ENCODE data around the gene WDR70. TPM values are rescaled to one million over a fixed set of nuclear protein-coding genes. Genes with fewer than 3 reads are reported as not detected.
"Not testable (repeated sequence)": the region's sequence is repeated elsewhere in the genome, so short reads cannot be mapped to it uniquely, and the experiment has no call there.

Gene WDR70
- total RNA-seq, 2 experiments from 2014 or later: 24.5 to 34.6 TPM

- DNase-seq: no peak
- intact Hi-C loops (cut with DNase I, micrococcal nuclease): no loop called here
- Mint-ChIP-seq H3K9me3 (peaks cover 17% of the 10 kb centered on the region), H3K4me3 (no peak overlapping the region), H3K36me3 (ENCODE audit: low read depth) (peaks cover 92% of the 10 kb centered on the region), H3K4me1 (ENCODE audit: low read depth) (no peaks in the 10 kb centered on the region), H3K27me3 (no peaks in the 10 kb centered on the region), H3K27ac (no peak overlapping the region)
- Histone ChIP-seq H3K4me1 (ENCODE audit: insufficient read depth, low read length) (no peaks in the 10 kb centered on the region), H3K27me3 (ENCODE audit: control insufficient read depth in 1 of 2, insufficient read depth in 2 of 2, low read length in 2 of 2) (no peaks in the 10 kb centered on the region), H3K27ac (ENCODE audit: low read depth in 1 of 2, low read length in 2 of 2) (no peak overlapping the region), H3K36me3 (ENCODE audit: insufficient read depth, low read length) (no peaks in the 10 kb centered on the region), H3K4me3 (ENCODE audit: low read length) (no peak overlapping the region), H3K9me3 (ENCODE audit: control insufficient read depth in 1 of 2, insufficient read depth in 1 of 2, low read length in 2 of 2) (peaks cover 3 to 7% of the 10 kb centered on the region in 2 experiments)
- CTCF ChIA-PET: no interaction called here
- ATAC-seq (ENCODE audit: poor library complexity): no peak
- POLR2A ChIA-PET: interaction anchor here (1.1 kb wide), 1 partner anchor 8 kb away, joined by 3 read pairs; no protein-coding TSS in a partner anchor
- no peak for TF ChIP-seq CTCF (IDR thresholded peaks at IDR 0.05)
Measured at GRCh38 chr5:37645707-37646106, 266.6 kb downstream of the WDR70 start.

DNA sequence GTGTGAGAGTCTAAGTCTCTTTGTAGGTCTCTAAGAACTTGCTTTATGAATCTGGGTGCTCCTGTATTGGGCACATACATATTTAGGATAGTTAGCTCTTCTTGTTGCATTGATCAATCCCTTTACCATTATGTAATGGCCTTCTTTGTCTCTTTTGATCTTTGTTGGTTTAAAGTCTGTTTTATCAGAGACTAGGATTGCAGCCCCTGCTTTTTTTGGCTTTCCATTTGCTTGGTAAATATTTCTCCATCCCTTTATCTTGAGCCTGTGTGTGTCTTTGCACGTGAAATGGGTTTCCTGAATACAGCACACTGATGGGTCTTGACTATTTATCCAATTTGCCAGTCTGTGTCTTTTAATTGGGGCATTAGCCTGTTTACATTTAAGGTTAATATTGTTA, 275.4 kb downstream of the WDR70 start:
- H3K9me3 ChIP-seq (ENCODE audit: control insufficient read depth in 1 of 2, insufficient read depth in 1 of 2, low read length in 2 of 2); DNase-seq; H3K36me3 ChIP-seq (ENCODE audit: insufficient read depth, low read length); H3K27me3 Mint-ChIP-seq; H3K9me3 Mint-ChIP-seq; H3K4me1 Mint-ChIP-seq (ENCODE audit: low read depth); H3K4me3 Mint-ChIP-seq; H3K27ac Mint-ChIP-seq; H3K4me3 ChIP-seq (ENCODE audit: low read length); CTCF ChIA-PET; H3K27ac ChIP-seq (ENCODE audit: low read depth in 1 of 2, low read length in 2 of 2); intact Hi-C loops (cut with DNase I, micrococcal nuclease); H3K27me3 ChIP-seq (ENCODE audit: control insufficient read depth in 1 of 2, insufficient read depth in 2 of 2, low read length in 2 of 2); H3K4me1 ChIP-seq (ENCODE audit: insufficient read depth, low read length); ATAC-seq (ENCODE audit: poor library complexity): not testable (repeated sequence)
- peaks cover 74% of the 10 kb centered on the region for H3K36me3 Mint-ChIP-seq (ENCODE audit: low read depth)
- POLR2A ChIA-PET: interaction anchor here (0.9 kb wide), 1 partner anchor 9 kb away, joined by 3 read pairs; no protein-coding TSS in a partner anchor

- Mint-ChIP-seq H3K4me3 (no peak overlapping the region), H3K36me3 (ENCODE audit: low read depth) (peaks cover 53% of the 10 kb centered on the region), H3K4me1 (ENCODE audit: low read depth) (peaks cover 7% of the 10 kb centered on the region), H3K27me3 (no peaks in the 10 kb centered on the region), H3K27ac (no peak overlapping the region), H3K9me3 (peaks cover 5% of the 10 kb centered on the region)
- CTCF ChIA-PET: no interaction called here
- H3K4me3 ChIP-seq (ENCODE audit: low read length): no peak overlapping the region
- H3K9me3 ChIP-seq (ENCODE audit: control insufficient read depth in 1 of 2, insufficient read depth in 1 of 2, low read length in 2 of 2): no peaks in the 10 kb centered on the region
- no peak for DNase-seq
- H3K4me1 ChIP-seq (ENCODE audit: insufficient read depth, low read length): no peaks in the 10 kb centered on the region
- no peak overlapping the region for H3K27ac ChIP-seq (ENCODE audit: low read depth in 1 of 2, low read length in 2 of 2)
- POLR2A ChIA-PET: no interaction called here
- no peaks in the 10 kb centered on the region for H3K36me3 ChIP-seq (ENCODE audit: insufficient read depth, low read length)
- ATAC-seq (ENCODE audit: poor library complexity): no peak
- no peaks in the 10 kb centered on the region for H3K27me3 ChIP-seq (ENCODE audit: control insufficient read depth in 1 of 2, insufficient read depth in 2 of 2, low read length in 2 of 2)
- no peak for TF ChIP-seq CTCF (IDR thresholded peaks at IDR 0.05)
- intact Hi-C loops (cut with DNase I, micrococcal nuclease): no loop called here
Measured at GRCh38 chr5:37657046-37657445, 277.9 kb downstream of the WDR70 start.

- POLR2A ChIA-PET: no interaction called here
- Mint-ChIP-seq H3K27ac (no peak overlapping the region), H3K27me3 (no peaks in the 10 kb centered on the region)
Measured at GRCh38 chr5:37658440-37658839, 279.3 kb downstream of the WDR70 start.

More at GRCh38 chr5:37658440-37658839, 279.3 kb downstream of the WDR70 start:
- TF ChIP-seq CTCF (IDR thresholded peaks at IDR 0.05): no peak
- H3K9me3 ChIP-seq (ENCODE audit: control insufficient read depth in 1 of 2, insufficient read depth in 1 of 2, low read length in 2 of 2): no peaks in the 10 kb centered on the region
- H3K36me3 ChIP-seq (ENCODE audit: insufficient read depth, low read length): no peaks in the 10 kb centered on the region
- no peak overlapping the region for H3K4me3 ChIP-seq (ENCODE audit: low read length)
- Mint-ChIP-seq H3K36me3 (ENCODE audit: low read depth) (peaks cover 39% of the 10 kb centered on the region), H3K4me1 (ENCODE audit: low read depth) (peaks cover 7% of the 10 kb centered on the region), H3K9me3 (no peaks in the 10 kb centered on the region), H3K4me3 (no peak overlapping the region)
- no peaks in the 10 kb centered on the region for H3K4me1 ChIP-seq (ENCODE audit: insufficient read depth, low read length)
- intact Hi-C loops (cut with DNase I, micrococcal nuclease): no loop called here
- H3K27me3 ChIP-seq (ENCODE audit: control insufficient read depth in 1 of 2, insufficient read depth in 2 of 2, low read length in 2 of 2): no peaks in the 10 kb centered on the region
- H3K27ac ChIP-seq (ENCODE audit: low read depth in 1 of 2, low read length in 2 of 2): no peak overlapping the region
- CTCF ChIA-PET: no interaction called here
- ATAC-seq (ENCODE audit: poor library complexity): no peak
- DNase-seq: no peak
